BJ (cell line): ENCODE data around the gene SELENOS. TPM values are rescaled to one million over a fixed set of nuclear protein-coding genes. Genes with fewer than 3 reads are reported as not detected.

ENCODE experiments used
- CTCF ChIA-PET: fragments of 350-600 bp; formaldehyde crosslinking; extraction: SDS; loops from one replicate; lab custom pipeline; 2021; ENCODE audit warnings: antibody characterized with exemption, inconsistent platforms; lab: Yijun Ruan, JAX
- POLR2A ChIA-PET: fragments of 300-600 bp; sonication (Branson Sonifier 250); formaldehyde crosslinking; extraction: SDS; loops from one replicate; lab custom pipeline; 2021; ENCODE audit warnings: antibody characterized with exemption; lab: Charles Lee
- DNase-seq: peaks from one replicate; pipeline ENCODE4 v3.0.0-alpha.2; 2011; ENCODE audit warnings: low read depth
- H3K27me3 ChIP-seq: 2 replicates; pipeline ENCODE4 v1.6.0; 2011; ENCODE audit warnings: low read length; ENCODE audit not compliant: control insufficient read depth, insufficient read depth
- H3K36me3 ChIP-seq: 2 replicates; pipeline ENCODE4 v1.5.1; 2011; ENCODE audit warnings: low read length; ENCODE audit not compliant: control insufficient read depth, insufficient read depth
- H3K4me3 ChIP-seq: 2 replicates; pipeline ENCODE4 v1.5.1; 2011; ENCODE audit warnings: low read depth, mild to moderate bottlenecking, control low read depth, low read length
- polyA plus RNA-seq: library from polyadenylated mRNA; depleted of rRNA; stranded (reverse); fragments of >200 nt; gene quantifications from 2 replicates; pipeline ENCODE4 v1.2.3, GENCODE V29; 2011
- TF ChIP-seq, protein P1 (sequence below): IDR thresholded peaks from 2 replicates; pipeline ENCODE4 v1.5.1; 2011; ENCODE audit warnings: low read depth, mild to moderate bottlenecking, control low read depth, inconsistent platforms, low read length, moderate library complexity; ENCODE audit not compliant: insufficient read depth

The SELENOS gene
- polyA plus RNA-seq, 1 experiment = 71.2 TPM

DNA sequence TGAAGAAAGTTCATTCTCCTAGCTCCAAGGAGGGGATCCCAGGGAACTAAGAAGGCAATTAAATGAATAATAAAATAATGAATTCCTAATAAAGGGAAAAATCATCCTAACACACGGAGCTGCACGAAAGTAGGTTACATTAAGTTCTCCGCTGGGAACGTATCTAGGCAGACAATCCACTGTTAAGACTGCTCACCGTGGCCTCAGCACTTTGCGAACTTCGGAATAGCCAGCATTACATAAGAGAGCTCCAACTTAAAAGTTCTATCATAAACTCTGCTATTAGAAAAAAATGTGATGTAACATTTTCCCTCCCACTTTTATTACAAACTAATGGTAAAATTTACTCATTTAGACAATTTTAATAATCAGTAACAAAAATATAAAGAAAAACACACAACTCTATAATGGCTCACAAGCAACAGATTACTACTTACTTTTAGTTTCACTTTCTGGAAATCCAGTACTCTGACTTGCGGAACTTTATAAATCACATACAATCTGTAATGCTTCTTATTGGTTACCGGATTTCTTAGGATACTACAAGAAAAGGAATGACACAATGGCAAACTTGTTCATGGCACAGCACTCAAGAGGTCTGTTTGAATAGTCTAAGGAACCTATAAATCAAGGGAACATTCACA is 9.3 kb upstream of the SELENOS start:
- ChIA-PET CTCF (interaction anchor here (1.2 to 1.9 kb wide), 2 partner anchors 10 to 355 kb away, joined by 3 to 10 read pairs; no protein-coding TSS in a partner anchor), POLR2A (no interaction called here)
- TF ChIP-seq, protein P1, sequence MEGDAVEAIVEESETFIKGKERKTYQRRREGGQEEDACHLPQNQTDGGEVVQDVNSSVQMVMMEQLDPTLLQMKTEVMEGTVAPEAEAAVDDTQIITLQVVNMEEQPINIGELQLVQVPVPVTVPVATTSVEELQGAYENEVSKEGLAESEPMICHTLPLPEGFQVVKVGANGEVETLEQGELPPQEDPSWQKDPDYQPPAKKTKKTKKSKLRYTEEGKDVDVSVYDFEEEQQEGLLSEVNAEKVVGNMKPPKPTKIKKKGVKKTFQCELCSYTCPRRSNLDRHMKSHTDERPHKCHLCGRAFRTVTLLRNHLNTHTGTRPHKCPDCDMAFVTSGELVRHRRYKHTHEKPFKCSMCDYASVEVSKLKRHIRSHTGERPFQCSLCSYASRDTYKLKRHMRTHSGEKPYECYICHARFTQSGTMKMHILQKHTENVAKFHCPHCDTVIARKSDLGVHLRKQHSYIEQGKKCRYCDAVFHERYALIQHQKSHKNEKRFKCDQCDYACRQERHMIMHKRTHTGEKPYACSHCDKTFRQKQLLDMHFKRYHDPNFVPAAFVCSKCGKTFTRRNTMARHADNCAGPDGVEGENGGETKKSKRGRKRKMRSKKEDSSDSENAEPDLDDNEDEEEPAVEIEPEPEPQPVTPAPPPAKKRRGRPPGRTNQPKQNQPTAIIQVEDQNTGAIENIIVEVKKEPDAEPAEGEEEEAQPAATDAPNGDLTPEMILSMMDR = no peak
- Histone ChIP-seq H3K4me3 (no peak overlapping the region), H3K27me3 (no peaks in the 10 kb centered on the region), H3K36me3 (peaks cover 12% of the 10 kb centered on the region)
- DNase-seq = no peak

DNA sequence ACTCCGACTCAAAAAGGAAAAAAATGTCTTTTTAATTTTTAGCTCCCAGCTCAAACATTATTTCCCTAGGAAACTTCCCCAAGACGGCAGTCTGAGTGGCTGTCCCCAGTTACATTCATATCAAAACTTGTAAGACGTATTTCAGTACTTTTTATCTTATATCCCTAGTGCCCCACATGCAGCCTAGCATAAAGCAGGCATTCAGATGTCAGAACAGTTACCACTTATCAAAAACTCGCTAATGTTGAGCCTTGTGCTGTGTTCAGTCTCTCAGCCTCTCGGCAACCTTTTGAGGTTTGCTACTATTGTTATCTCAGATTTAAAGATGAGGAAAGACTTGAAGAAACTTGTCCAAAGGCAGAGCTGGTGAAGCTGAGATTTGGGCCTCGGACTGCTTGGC is 6.6 kb upstream of the SELENOS start:
- TF ChIP-seq, protein P1 = no peak
- CTCF ChIA-PET = interaction anchor here (1.6 kb wide), 1 partner anchor 9 kb away, joined by 3 read pairs; no protein-coding TSS in a partner anchor
- peaks cover 12% of the 10 kb centered on the region for H3K36me3 ChIP-seq
- DNase-seq = no peak
- no peaks in the 10 kb centered on the region for H3K27me3 ChIP-seq
- no peak overlapping the region for H3K4me3 ChIP-seq
- POLR2A ChIA-PET = no interaction called here

DNA sequence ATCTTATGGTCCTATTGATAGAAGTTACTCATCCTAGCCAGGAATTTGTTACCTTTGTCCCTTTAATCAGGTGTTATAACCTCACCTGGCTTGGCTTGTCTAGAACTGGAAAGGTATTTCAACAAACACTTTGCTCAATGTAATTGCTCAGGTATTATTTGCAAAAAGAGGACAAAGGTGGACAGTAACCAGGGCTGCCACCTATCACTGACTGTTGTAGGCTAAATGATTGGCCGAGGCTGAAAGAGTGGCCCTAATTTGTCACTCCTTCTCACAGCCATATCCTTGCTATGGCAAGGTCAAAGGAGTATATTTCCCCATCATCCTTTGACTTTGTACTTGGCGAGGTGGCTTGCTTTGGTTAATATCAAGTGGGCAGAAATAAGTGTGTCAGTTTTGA is 2.7 kb upstream of the SELENOS start:
- CTCF ChIA-PET = interaction anchor here (2.4 kb wide), 1 partner anchor 9 kb away, joined by 13 read pairs; no protein-coding TSS in a partner anchor
- no peak for DNase-seq

DNA sequence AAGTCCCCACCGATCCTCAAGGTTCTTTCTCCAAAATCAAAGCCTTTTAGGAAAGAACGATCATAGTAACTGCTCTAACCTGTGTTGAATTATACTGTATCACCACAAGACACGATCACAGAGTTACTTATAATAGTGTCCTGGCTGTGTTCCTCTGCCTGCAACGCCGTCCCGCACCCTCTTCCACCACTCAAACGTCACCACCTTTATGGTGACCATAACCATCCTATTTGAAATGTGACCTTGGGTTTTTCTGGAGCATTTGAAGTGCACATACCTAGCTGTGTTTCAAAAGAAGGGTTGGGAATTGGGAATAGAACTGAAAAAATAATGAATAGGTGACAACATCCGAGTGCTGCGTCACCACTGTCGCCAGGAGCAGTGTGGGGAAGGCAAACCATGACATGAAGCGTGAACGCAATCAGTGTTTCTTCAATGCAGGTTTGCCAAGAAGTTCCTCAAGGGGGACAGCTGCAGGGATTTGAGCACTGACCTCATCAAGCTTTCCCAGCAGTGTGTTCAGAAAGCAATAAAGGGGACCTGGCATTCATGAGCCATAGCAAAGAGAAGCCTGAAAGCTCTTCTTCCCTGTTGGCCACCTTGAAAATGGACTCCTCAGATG is 769 bp upstream of the SELENOS start:
- POLR2A ChIA-PET = no interaction called here
- Histone ChIP-seq H3K27me3 (no peaks in the 10 kb centered on the region), H3K4me3 (peak overlapping the region; percentile 78), H3K36me3 (peaks cover 14% of the 10 kb centered on the region)
- CTCF ChIA-PET = interaction anchor here (2.4 kb wide), 1 partner anchor 11 kb away, joined by 13 read pairs; no protein-coding TSS in a partner anchor
- TF ChIP-seq, protein P1 = no peak
- no peak for DNase-seq

More for the DNA sequence above, 2.7 kb upstream of the SELENOS start:
- TF ChIP-seq, protein P1 = no peak
- H3K4me3 ChIP-seq = no peak overlapping the region
- POLR2A ChIA-PET = no interaction called here
- H3K27me3 ChIP-seq = no peaks in the 10 kb centered on the region
- peaks cover 8% of the 10 kb centered on the region; the same call in 1 of the 2 replicates for H3K36me3 ChIP-seq

DNA sequence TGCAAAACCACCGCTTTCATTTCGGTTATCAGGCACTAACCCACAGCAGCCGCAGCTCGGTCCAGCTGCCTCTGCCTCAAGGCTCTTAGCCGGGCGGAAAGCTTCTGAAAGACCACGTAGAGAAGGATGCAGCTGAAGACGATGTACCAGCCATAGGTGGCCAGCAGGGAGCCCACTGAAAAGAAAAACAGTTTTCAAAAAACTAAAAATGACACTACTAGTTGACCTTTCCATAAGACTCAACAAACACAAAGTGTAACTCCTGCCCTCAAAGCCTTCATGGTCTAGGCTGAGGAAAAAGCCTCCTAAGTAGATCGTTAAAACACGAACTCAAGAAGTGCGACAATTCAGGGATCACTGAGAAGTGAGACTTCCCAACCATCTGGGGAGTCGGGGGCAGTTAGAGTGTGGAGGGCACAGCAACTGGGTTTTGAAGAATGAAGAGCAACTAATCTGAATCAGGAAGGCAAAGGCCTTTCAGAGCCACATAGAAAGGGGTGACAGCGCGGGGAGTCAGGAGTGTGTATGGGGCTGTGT is 716 bp downstream of the SELENOS start:
- ChIA-PET POLR2A (interaction anchor here (0.6 to 0.7 kb wide), 2 partner anchors 10 to 90 kb away, joined by 3 read pairs; no protein-coding TSS in a partner anchor), CTCF (interaction anchor here (0.6 to 1.0 kb wide), 4 partner anchors 9 to 263 kb away, joined by 3 to 10 read pairs (median 4); no protein-coding TSS in a partner anchor)
- Histone ChIP-seq H3K36me3 (peaks cover 16% of the 10 kb centered on the region), H3K4me3 (peak overlapping the region; percentile 78), H3K27me3 (no peaks in the 10 kb centered on the region)
- no peak for DNase-seq
- TF ChIP-seq, protein P1 = peak; percentile 53
